Measurements from ENCODE around the gene ACTR1B.

DNA sequence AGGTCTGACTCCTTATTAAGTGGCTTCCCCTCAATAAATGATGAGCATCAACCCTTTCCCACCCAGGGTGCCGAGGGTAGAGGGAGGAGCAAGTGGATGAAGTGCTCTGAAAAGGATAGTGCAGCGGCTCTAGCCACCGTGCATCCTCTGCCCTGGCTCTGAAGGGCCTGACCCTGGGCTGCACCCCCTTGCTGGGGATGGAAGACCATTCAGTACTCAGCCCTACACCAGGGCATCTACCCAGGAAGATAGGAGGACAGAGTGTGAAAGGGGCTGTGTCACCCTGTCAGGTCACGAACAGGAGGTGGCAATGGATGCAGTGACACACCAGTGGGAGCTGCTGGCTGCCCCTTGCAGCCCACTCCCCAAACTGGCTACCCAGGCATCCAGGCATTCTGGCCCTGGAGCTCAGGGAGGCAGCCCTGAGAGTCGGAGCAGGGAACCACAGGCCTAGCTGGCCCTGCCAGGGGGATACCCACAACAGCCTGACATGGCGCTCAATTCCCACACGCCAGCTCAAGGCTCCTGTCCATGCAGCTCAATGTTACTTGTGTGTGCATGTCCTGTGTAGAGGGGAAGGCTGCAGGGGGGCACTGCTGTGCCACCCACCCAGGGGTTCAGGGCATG lies 7.6 kb downstream of the ACTR1B start:
- TF ChIP-seq, protein P1, sequence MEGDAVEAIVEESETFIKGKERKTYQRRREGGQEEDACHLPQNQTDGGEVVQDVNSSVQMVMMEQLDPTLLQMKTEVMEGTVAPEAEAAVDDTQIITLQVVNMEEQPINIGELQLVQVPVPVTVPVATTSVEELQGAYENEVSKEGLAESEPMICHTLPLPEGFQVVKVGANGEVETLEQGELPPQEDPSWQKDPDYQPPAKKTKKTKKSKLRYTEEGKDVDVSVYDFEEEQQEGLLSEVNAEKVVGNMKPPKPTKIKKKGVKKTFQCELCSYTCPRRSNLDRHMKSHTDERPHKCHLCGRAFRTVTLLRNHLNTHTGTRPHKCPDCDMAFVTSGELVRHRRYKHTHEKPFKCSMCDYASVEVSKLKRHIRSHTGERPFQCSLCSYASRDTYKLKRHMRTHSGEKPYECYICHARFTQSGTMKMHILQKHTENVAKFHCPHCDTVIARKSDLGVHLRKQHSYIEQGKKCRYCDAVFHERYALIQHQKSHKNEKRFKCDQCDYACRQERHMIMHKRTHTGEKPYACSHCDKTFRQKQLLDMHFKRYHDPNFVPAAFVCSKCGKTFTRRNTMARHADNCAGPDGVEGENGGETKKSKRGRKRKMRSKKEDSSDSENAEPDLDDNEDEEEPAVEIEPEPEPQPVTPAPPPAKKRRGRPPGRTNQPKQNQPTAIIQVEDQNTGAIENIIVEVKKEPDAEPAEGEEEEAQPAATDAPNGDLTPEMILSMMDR (IDR thresholded peaks at IDR 0.05), result no peak
- no peak for TF ChIP-seq POLR2A (IDR thresholded peaks at IDR 0.05)

Measured in right lobe of liver (tissue), 4 donors.